SK-N-SH (cell line): ENCODE results near the gene TCP10L.

ENCODE experiments used
- CHD2 ChIP-seq: fragments of 150-350 bp; IDR thresholded peaks from 2 replicates; pipeline ENCODE4 v1.6.1; 2018; ENCODE audit warnings: low read length; ENCODE audit not compliant: partially characterized antibody
- FOXJ3 ChIP-seq: sonication (generic); formaldehyde crosslinking; IDR thresholded peaks from 2 replicates; pipeline ENCODE4 v1.5.1; 2020; ENCODE audit warnings: mild to moderate bottlenecking, missing genetic modification reagents
- JUND ChIP-seq: IDR thresholded peaks from 2 replicates; pipeline ENCODE4 v1.4.0; 2012
- RFX5 ChIP-seq: IDR thresholded peaks from 2 replicates; pipeline ENCODE4 v1.6.1; 2012; ENCODE audit warnings: mild to moderate bottlenecking, improper control_type of control experiment, low read length

DNA sequence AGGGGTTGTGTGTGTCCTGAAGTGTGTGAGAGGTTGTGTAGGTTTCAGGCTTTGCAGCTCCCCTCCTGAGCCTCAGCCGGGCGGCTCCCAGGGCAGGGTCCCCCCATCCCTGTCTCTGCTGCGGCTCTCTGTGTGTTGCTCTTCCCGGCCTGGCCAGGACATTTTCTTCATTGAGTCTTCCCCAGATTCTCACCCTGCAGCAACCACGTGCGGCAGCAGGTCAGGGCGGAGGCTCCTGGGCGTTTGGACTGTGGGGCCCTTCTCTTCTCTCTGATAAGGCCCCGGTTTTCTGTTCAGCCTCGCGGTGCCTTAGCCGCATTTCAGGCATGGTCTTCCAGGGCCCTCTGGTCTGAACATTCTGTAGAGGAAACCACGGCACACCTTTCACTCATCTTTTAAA, 1.8 kb upstream of the TCP10L start:
- TF ChIP-seq RFX5 (no peak), FOXJ3 (CRISPR knock-in tag) (no peak), JUND (no peak), CHD2 (no peak)
